Stimulated activated CD8-positive, alpha-beta memory T cell treated with anti-CD3 and anti-CD28 coated beads, Interleukin-12 subunit alpha, Interleukin-12 subunit beta, amount 100 ng/mL, for 1 hour (primary cell): ENCODE results near the gene DGKD.

Source experiments
- DNase-seq: peaks from one replicate; pipeline ENCODE4 v3.0.0-alpha.2; 2020; ENCODE audit warnings: low read depth

DGKD gene

DNA sequence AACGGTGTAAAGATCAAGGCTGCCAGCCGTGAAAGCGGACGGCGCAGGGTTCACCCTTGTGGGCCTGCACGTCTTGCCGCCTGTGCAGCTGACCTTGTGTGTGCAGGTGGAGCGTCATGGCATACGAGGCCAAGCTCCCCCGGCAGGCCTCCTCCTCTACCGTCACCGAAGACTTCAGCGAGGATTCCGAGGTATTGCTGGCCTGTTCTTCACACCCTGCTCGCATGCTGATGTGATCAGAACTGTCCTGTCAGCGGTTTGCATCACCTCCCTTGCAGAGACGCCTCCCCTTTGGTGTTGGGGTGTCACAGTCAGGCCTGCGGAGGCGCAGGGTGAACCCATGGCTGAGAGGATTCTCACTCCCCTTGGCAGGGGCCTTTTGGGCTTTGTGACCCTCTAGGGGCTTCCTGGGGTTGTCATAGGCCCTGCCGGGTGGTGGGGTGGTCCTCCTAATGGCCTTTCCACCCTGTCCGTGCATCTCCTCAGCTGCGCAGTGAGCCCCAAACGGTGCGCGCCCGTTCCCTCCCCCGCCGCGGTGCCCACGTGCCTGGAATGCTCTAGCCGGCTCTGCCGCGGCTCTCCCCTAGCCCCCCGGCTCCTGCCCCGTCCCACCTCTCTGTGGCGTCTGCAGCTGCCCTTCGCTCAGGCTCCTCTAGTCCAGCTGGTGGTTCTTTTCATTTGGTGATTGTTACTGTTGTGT, 92.5 kb downstream of the DGKD start:
- no peak for DNase-seq

GRCh38 chr2:233447506-233448219, 93.4 kb downstream of the DGKD start:
- DNase-seq = no peak

- no peak for DNase-seq
Measured at GRCh38 chr2:233448220-233448559, 93.9 kb downstream of the DGKD start.

DNA sequence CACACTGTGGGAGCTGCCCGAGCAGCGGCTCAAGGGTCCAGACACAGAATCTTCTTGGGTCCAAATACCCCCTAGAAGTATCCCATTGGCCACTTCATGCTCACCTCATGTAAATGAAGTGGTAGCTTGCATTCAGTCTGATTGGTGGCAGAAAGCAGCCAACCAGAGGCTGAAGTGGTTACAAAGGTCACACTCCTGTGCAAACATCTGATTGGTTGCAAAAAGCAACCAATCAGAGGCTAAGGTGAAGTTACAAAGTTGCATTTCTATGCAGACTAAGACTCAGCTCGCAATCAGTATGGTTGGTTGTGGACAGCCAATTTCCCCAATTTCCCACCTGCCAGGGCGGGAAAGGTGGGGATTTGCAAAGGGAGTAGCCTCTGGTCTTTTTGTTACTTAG, 94.3 kb downstream of the DGKD start:
- no peak for DNase-seq

- DNase-seq = no peak
Measured at GRCh38 chr2:233449081-233449901, 95.0 kb downstream of the DGKD start.

- no peak for DNase-seq
Measured at GRCh38 chr2:233449921-233450863, 95.9 kb downstream of the DGKD start.

GRCh38 chr2:233450864-233451575, 96.7 kb downstream of the DGKD start:
- no peak for DNase-seq

- DNase-seq = no peak
Measured at GRCh38 chr2:233451950-233452349, 97.7 kb downstream of the DGKD start.

DNA sequence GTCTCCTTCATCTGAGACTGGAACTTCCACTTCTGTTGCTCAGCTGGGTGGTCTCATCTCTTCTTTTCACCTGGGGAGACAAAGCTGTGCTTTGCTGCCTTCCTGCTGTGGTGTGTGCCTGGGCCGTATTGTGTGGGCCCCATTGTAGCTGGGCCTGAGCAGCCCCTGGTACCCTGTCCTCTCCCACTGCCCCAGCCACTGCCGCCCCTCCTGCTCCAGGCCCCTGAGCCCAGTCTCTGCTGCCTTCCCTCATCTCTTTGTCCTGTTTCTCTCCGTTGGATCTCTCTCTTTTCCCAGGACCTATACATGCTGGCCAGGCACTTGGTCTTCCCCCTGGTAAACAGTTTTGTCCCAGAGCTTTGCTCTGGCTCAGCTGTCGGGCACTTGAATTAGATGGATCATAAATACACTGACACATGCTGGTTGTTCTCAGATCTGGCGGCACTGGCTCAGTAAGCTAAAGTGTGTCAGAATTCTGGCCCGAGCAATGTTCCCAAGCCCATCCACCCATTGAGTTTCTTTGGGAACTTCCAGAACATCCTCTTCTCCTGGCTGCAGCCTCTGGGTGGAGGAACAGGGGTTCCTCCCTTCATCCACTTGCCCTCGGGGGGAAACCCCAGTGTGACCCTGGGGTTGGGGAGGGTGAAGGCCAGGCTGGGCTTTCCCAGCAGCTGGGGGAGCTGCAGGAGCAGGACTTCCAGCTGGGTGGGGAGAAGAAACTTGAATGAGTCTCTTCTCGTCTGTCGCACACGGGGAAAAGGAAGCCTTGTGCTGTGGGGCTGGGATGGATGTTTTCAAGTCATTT, 99.0 kb downstream of the DGKD start:
- no peak for DNase-seq

DNA sequence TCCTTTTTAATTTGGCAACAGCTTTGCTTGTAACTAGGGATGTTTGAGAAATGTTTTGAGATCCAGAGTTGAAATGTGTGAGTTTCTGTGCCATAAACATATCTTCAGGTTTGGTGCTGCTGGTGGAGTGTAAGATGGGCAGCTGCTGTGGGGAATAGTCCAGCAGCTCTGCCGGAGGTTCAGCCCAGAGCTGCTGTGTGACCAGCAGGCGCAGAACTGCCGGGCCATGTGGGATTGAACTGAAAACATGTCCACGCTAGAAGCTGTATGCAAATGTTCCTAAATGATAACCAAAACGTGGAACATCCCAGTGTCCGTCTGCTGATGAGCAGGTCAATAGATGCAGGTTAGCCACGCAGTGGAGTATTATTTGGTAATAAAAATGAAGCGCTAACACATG, 99.6 kb downstream of the DGKD start:
- DNase-seq = no peak

DNA sequence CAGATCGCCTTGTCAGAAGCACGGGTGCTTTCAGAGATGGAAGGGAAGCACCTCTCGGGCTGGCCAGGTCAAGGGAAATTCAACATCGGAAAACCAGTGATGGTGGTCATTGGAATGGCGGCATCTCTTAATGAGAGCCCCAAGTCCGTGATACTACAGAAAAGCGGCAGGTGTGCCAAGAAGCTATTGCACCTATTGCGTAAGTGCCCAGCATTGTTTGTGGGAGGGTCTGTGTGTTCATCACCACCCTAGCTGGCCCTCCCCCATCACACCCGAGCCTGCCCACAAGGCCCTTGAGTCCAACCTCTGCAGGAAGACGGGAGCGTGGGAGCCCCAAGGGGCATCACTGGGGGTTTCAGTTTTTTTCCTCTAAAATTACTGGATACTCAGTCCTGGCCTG, 100.7 kb downstream of the DGKD start:
- DNase-seq = no peak

- no peak for DNase-seq
Measured at GRCh38 chr2:233455491-233455890, 101.2 kb downstream of the DGKD start.

- DNase-seq = no peak
Measured at GRCh38 chr2:233456111-233456510, 101.8 kb downstream of the DGKD start.

- DNase-seq = no peak
Measured at GRCh38 chr2:233456934-233457333, 102.6 kb downstream of the DGKD start.

DNA sequence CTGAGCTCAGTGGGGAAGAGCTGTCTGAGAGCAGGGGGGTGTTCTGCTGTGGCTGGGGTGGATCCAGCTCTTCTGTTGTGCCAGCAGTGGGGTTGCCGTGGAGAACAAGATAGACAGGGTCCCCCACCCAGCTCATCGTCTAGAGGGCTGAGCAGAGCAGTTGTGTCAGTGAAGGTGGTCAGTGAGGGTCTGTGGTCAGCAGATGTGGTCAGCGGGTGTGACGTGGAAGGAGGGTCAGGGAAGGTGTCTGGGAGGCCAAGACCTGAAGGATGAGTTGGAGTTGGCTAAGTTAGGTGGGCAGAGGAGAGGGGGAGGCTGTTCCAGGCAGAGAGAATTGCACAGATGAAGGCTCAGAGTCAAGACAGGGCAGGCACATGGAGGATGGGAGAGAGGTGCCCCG, 103.1 kb downstream of the DGKD start:
- no peak for DNase-seq

- no peak for DNase-seq
Measured at GRCh38 chr2:233458031-233458610, 103.8 kb downstream of the DGKD start.

DNA sequence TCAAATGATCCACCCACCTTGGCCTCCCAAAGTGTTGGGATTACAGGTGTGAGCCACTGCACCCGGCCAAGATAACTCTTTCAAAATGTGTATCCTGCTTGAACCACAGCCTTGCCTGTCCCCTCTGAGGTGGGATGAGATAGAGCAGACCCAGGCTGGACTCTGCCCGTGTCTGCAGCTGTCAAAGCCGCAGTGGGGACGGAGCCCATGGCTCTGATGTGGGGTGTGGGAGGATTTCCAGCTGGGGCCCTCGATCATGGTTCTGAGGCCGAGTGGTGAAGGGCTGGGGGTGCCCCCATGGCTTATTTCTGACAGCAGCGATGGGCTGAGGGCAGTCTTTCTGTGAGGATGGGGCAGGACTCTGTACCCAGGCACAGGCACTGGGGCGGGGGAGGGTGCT, 104.5 kb downstream of the DGKD start:
- no peak for DNase-seq

DNA sequence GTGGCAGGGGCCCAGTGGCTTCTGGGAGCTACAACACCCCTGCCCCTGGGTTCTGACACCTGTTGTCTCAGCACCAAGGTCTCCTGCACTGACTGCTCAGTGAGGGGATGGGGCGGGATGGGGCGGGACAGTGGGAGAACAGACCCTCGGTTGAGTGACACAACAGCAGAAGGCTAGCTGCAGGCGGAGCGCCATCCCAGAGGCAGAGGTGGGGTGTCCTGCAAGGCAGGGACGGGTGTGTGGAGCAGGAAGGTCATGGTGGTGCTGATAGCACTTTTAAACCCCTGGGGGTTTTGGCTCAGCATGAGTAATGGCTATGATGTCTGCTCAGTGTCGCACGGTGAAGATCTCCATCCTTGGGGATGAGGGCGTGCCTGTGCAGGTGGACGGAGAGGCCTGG, 105.1 kb downstream of the DGKD start:
- DNase-seq = no peak

- no peak for DNase-seq
Measured at GRCh38 chr2:233460726-233461441, 106.6 kb downstream of the DGKD start.
